Fibroblast of mammary gland (primary cell): ENCODE measurements around the gene SEPTIN12.

Experiments
- DNase-seq: peaks from one replicate; pipeline ENCODE4 v3.0.0-alpha.2; 2010; ENCODE audit warnings: low read depth
- H3K4me3 ChIP-seq: 2 replicates; pipeline ENCODE4 v1.5.1; 2011; ENCODE audit warnings: low read depth, mild to moderate bottlenecking, low read length, moderate library complexity; ENCODE audit not compliant: control insufficient read depth
- TF ChIP-seq, protein P1 (sequence below): conservative IDR thresholded peaks from 2 replicates; pipeline ENCODE4 v1.5.1; 2011; ENCODE audit warnings: low read depth, low read length, inconsistent platforms; ENCODE audit not compliant: control insufficient read depth, insufficient read depth

Gene SEPTIN12, protein sequence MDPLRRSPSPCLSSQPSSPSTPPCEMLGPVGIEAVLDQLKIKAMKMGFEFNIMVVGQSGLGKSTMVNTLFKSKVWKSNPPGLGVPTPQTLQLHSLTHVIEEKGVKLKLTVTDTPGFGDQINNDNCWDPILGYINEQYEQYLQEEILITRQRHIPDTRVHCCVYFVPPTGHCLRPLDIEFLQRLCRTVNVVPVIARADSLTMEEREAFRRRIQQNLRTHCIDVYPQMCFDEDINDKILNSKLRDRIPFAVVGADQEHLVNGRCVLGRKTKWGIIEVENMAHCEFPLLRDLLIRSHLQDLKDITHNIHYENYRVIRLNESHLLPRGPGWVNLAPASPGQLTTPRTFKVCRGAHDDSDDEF

GRCh38 chr16:4787627-4788482 lies at the start of gene SEPTIN12:
SEPTIN12 (minus strand) TSS chr16:4788345; CDS start chr16:4787645, 700 bp downstream.
- no peak within 1 kb of the TSS for H3K4me3 ChIP-seq
- TF ChIP-seq, protein P1, sequence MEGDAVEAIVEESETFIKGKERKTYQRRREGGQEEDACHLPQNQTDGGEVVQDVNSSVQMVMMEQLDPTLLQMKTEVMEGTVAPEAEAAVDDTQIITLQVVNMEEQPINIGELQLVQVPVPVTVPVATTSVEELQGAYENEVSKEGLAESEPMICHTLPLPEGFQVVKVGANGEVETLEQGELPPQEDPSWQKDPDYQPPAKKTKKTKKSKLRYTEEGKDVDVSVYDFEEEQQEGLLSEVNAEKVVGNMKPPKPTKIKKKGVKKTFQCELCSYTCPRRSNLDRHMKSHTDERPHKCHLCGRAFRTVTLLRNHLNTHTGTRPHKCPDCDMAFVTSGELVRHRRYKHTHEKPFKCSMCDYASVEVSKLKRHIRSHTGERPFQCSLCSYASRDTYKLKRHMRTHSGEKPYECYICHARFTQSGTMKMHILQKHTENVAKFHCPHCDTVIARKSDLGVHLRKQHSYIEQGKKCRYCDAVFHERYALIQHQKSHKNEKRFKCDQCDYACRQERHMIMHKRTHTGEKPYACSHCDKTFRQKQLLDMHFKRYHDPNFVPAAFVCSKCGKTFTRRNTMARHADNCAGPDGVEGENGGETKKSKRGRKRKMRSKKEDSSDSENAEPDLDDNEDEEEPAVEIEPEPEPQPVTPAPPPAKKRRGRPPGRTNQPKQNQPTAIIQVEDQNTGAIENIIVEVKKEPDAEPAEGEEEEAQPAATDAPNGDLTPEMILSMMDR: no peak
- no peak for DNase-seq

- no peak overlapping the region for H3K4me3 ChIP-seq
- TF ChIP-seq, protein P1: no peak
Measured at GRCh38 chr16:4836727-4837126, 48.6 kb upstream of the SEPTIN12 start.

GRCh38 chr16:4833584-4833983 lies 45.4 kb upstream of the SEPTIN12 start:
- TF ChIP-seq, protein P1: no peak
- no peak for DNase-seq
- H3K4me3 ChIP-seq: no peak overlapping the region

More at GRCh38 chr16:4836727-4837126, 48.6 kb upstream of the SEPTIN12 start:
- no peak for DNase-seq

DNA sequence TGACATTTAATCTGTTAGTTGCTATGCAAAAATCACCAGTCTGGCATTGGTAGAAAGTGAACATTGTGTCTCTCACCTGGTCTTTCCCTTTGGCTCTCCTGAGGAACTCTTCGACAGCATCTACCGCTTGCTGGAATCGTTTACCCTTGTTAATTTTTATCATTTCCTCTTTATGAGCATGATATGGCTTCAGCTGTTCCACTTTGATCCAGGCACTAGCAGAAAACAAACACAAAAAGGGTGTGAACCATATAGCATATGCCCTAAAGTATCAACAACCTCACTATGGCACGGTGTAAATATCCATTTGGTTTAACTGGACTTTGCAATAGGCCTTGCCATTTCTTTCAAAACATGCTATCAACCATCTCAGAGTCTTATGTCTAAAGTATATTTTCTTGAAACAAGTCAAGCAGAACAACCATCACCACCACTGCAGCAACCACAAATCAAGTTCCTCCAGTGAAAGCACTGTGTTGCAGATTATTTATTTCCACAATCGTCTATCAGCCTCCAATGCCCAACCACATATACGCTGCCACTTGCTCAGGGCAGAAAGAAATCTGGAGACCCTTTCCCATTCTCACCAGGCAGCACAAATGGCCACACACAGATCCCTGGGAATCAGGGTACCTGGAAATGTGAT lies 44.7 kb upstream of the SEPTIN12 start:
- TF ChIP-seq, protein P1: no peak
- DNase-seq: no peak
- no peak overlapping the region for H3K4me3 ChIP-seq

GRCh38 chr16:4831616-4832015 lies 43.5 kb upstream of the SEPTIN12 start:
- TF ChIP-seq, protein P1: no peak
- DNase-seq: no peak
- H3K4me3 ChIP-seq: no peak overlapping the region

DNA sequence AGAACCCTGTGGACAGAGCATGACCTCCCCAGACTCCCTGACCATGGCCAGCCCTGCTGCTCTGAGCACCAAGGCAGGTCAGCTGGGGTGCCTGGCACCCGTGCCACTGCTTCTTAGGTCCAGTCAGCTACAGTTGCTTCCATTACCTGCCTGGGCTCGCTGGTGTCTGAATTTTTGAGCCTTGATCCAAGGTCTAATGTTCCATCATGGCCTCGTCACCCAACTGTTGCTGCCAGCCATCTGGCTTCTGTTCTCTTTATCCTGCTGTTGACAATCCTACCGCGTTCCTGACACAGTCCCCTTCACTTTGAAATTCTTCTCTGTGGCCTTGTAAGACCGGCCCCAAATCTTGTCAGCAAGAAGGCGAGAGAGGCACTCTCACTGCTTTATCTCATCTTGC lies 42.3 kb upstream of the SEPTIN12 start:
- no peak for DNase-seq
- TF ChIP-seq, protein P1: no peak
- no peak overlapping the region for H3K4me3 ChIP-seq
